Measurements from ENCODE around the gene ACKR3. TPM values are rescaled to one million over a fixed set of nuclear protein-coding genes. Genes with fewer than 3 reads are reported as not detected.

ACKR3 gene
- total and polyA plus RNA-seq, 10 of the 15 experiments (the other 5 are each of a cell fraction or from before 2014, with no cell fraction given) = 3.0 to 154 (median 6.4) TPM

- WGBS (ENCODE audit: insufficient coverage, insufficient replicate concordance, low lambda C conversion rate, missing lambda C conversion rate) = under 1% methylated on average over 10 of the region's 10 CpGs
- Histone ChIP-seq H3K4me2 (ENCODE audit: control insufficient read depth, insufficient read depth) (peak overlapping the region; percentile 83), H3K27me3 (replicated peaks in 1 of 2; ENCODE audit: control insufficient read depth in 2 of 2, insufficient read depth in 2 of 2, low read length in 1 of 2) (no peaks in the 10 kb centered on the region), H3K9me3 (replicated peaks; ENCODE audit: control insufficient read depth, insufficient read depth, low read length) (no peaks in the 10 kb centered on the region), H3K9ac (ENCODE audit: control insufficient read depth, insufficient read depth, low read length) (peak overlapping the region; percentile 56), H3K27ac (ENCODE audit: control insufficient read depth, insufficient read depth) (peak overlapping the region; percentile 71), H3K4me1 (ENCODE audit: control insufficient read depth, insufficient read depth, low read length) (peaks cover 21% of the 10 kb centered on the region), H3K4me3 (peak overlapping the region; percentile 62; the same call in 1 of the 2 replicates), H3K36me3 (ENCODE audit: control insufficient read depth in 2 of 2, insufficient read depth in 2 of 2, low read length in 1 of 2) (no peaks in the 10 kb centered on the region; a peak in 1 of 4 replicates), H3K79me2 (ENCODE audit: control insufficient read depth, insufficient read depth, low read length) (peaks cover 25% of the 10 kb centered on the region), H4K20me1 (ENCODE audit: control insufficient read depth, insufficient read depth) (no peaks in the 10 kb centered on the region), H2AFZ (ENCODE audit: control insufficient read depth, low read depth, low read length) (no peak overlapping the region; the same call in 1 of the 2 replicates)
- intact Hi-C loops (cut with micrococcal nuclease; ENCODE audit: unreplicated experiment) (loop anchor here (1.0 to 2.0 kb wide), 5 partner anchors 16 to 491 kb away; no protein-coding TSS in a partner anchor), in situ Hi-C loops (cut with MboI) (loop anchor here (5.0 kb wide), 1 partner anchor 52 kb away; no protein-coding TSS in a partner anchor)
- BruUV-seq (replicated peaks) = TSS peak; percentile 94
- ChIA-PET CTCF (interaction anchor here (0.7 to 5.0 kb wide), 25 partner anchors 8 to 516 kb away, joined by 3 to 300 read pairs (median 9); no protein-coding TSS in a partner anchor), SMC1A (ENCODE audit: uncharacterized antibody, unreplicated experiment) (interaction anchor here (0.7 to 5.6 kb wide), 28 partner anchors 11 to 553 kb away, joined by 3 to 230 read pairs (median 5); partner anchors contain the start of gene COPS8), POLR2A (interaction anchor here (0.7 to 4.4 kb wide), 12 partner anchors 10 to 490 kb away, joined by 3 to 32 read pairs (median 5); no protein-coding TSS in a partner anchor), RAD21 (ENCODE audit: unreplicated experiment) (interaction anchor here (1.3 to 6.7 kb wide), 26 partner anchors 9 to 516 kb away, joined by 3 to 275 read pairs (median 8); partner anchors contain the start of gene COPS8)
- no peak for ATAC-seq
- no peak for TF ChIP-seq MLLT1 (IDR thresholded peaks at IDR 0.05)
- TF ChIP-seq RUNX3 (IDR thresholded peaks at IDR 0.05; ENCODE audit: low read length) = no peak
- TF ChIP-seq MTA3 (IDR thresholded peaks at IDR 0.05; ENCODE audit: borderline replicate concordance, low read length) = peak; percentile 37; the same call in 1 of the 2 replicates
- no peak for FAIRE-seq
- no peak for DNase-seq (ENCODE audit: low read depth, low spot score)
These were observed 578 bp upstream of the ACKR3 start for GRCh38 chr2:236568922-236569572.
